DOHH2 (cell line): ENCODE results near the gene PLEKHM3.

Source experiments
- CTCF ChIP-seq: fragments of 200-600 bp; sonication (generic); IDR thresholded peaks from one replicate; pipeline ENCODE4 v1.5.1; 2014; ENCODE audit warnings: antibody characterized with exemption, mild to moderate bottlenecking, low read depth, low read length; ENCODE audit not compliant: poor library complexity, severe bottlenecking
- EZH2phosphoT487 ChIP-seq: fragments of 200-600 bp; sonication (generic); IDR thresholded peaks from 2 replicates; pipeline ENCODE4 v1.6.1; 2017; ENCODE audit warnings: borderline replicate concordance, mild to moderate bottlenecking, antibody characterized with exemption, low read length, moderate library complexity, mixed read lengths

DNA sequence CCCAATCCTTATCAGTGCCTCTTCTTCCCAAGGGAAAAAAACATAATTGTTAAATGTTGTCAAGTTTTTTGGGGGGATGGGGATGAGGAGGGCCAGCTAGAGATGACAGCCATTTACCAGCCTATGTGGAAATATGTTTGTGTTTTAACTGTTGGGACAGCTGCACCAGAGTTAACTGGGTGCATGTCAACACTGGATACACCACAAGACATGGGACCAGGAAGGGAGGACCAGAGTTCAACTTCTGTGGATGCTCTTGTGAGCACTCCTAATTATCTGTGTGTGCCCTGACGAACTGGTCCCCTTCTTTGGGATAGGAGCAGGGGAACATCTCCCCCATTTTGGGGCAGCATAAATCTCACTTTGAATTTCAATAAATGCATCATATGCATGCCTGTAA is 189.5 kb downstream of the PLEKHM3 start:
- TF ChIP-seq CTCF (no peak), EZH2phosphoT487 (no peak)
